Fibroblast of lung (primary cell): ENCODE results near the gene LRRIQ3. TPM values are rescaled to one million over a fixed set of nuclear protein-coding genes. Genes with fewer than 3 reads are reported as not detected.
"Not testable (repeated sequence)": the region's sequence is repeated elsewhere in the genome, so short reads cannot be mapped to it uniquely, and the experiment has no call there.

Source experiments
- DNase-seq, 2 donors: peaks; one replicate each; pipeline versions ENCODE4 v3.0.0 to v3.0.0-alpha.2; 2010; ENCODE audit warnings: low read depth in 2 of 2
- H2AFZ ChIP-seq: 2 replicates; pipeline ENCODE4 v1.5.1; 2012; ENCODE audit warnings: low read length, control low read depth, inconsistent platforms
- H3K27ac ChIP-seq: 2 replicates; pipeline ENCODE4 v1.5.1; 2011; ENCODE audit warnings: low read length, control low read depth; ENCODE audit not compliant: insufficient read depth
- H3K27me3 ChIP-seq: 2 replicates; pipeline ENCODE4 v1.5.1; 2011; ENCODE audit warnings: mild to moderate bottlenecking, low read length; ENCODE audit not compliant: control insufficient read depth, insufficient read depth
- H3K36me3 ChIP-seq: 2 replicates; pipeline ENCODE4 v1.5.1; 2011; ENCODE audit warnings: low read length; ENCODE audit not compliant: control insufficient read depth, insufficient read depth
- H3K4me1 ChIP-seq: 2 replicates; pipeline ENCODE4 v1.5.1; 2011; ENCODE audit warnings: low read length; ENCODE audit not compliant: control insufficient read depth, insufficient read depth; ENCODE audit errors: extremely low read depth
- H3K4me2 ChIP-seq: 2 replicates; pipeline ENCODE4 v1.5.1; 2011; ENCODE audit warnings: low read length, control low read depth; ENCODE audit not compliant: insufficient read depth; ENCODE audit errors: extremely low read depth
- H3K4me3 ChIP-seq, 4 experiments: fragments of 200-600 bp in 1 of 4; sonication (generic) in 1 of 4; replicated peaks in 1 of 4; 2 replicates each; pipeline ENCODE4 v1.5.1; 2011 to 2016; ENCODE audit warnings: low read length in 4 of 4, low read depth in 3 of 4, mild to moderate bottlenecking in 3 of 4, control low read depth in 2 of 4, inconsistent platforms in 1 of 4, mixed read lengths in 1 of 4; ENCODE audit not compliant: insufficient read depth in 1 of 4; ENCODE audit errors: control extremely low read depth in 1 of 4
- H3K79me2 ChIP-seq: 2 replicates; pipeline ENCODE4 v1.5.1; 2012; ENCODE audit warnings: mild to moderate bottlenecking, low read length, inconsistent platforms; ENCODE audit not compliant: control insufficient read depth, insufficient read depth
- H3K9ac ChIP-seq: 2 replicates; pipeline ENCODE4 v1.5.1; 2011; ENCODE audit warnings: mild to moderate bottlenecking, low read length, control low read depth; ENCODE audit not compliant: insufficient read depth
- H3K9me3 ChIP-seq: 2 replicates; pipeline ENCODE4 v1.5.1; 2012; ENCODE audit warnings: low read depth, low read length; ENCODE audit not compliant: control insufficient read depth, insufficient read depth
- H4K20me1 ChIP-seq: 2 replicates; pipeline ENCODE4 v1.5.1; 2011; ENCODE audit warnings: low read length; ENCODE audit not compliant: control insufficient read depth, insufficient read depth; ENCODE audit errors: extremely low read depth
- EZH2 ChIP-seq: IDR thresholded peaks from 2 replicates; pipeline ENCODE4 v1.5.1; 2012; ENCODE audit warnings: low read length, control low read depth, mild to moderate bottlenecking; ENCODE audit errors: missing control alignments
- polyA plus RNA-seq, 2 donors: library from polyadenylated mRNA; depleted of rRNA in 1 of 2; stranded (reverse) in 1 of 2; unstranded in 1 of 2; fragments of >200 nt; gene quantifications; 2 replicates each; pipeline ENCODE4 v1.2.1, GENCODE V29; 2011 to 2012; ENCODE audit warnings: missing spikeins in 1 of 2
- total RNA-seq: library from RNA; depleted of rRNA; stranded (reverse); fragments of >200 nt; gene quantifications from 2 replicates; pipeline ENCODE4 v1.2.1, GENCODE V29; 2014
- TF ChIP-seq, protein P1 (sequence below), 2 donors: IDR thresholded peaks in 1 of 2; conservative IDR thresholded peaks in 1 of 2; 1 replicate in 1 of 2; 2 replicates in 1 of 2; pipeline ENCODE4 v1.5.1; 2011 to 2012; ENCODE audit warnings: low read length in 2 of 2, control low read depth in 1 of 2, inconsistent platforms in 1 of 2, low read depth in 1 of 2, mild to moderate bottlenecking in 1 of 2

The LRRIQ3 gene
- total and polyA plus RNA-seq, 2 donors (not counting 1 experiment from before 2014, with no cell fraction given): 0.56 to 1.3 TPM

DNA sequence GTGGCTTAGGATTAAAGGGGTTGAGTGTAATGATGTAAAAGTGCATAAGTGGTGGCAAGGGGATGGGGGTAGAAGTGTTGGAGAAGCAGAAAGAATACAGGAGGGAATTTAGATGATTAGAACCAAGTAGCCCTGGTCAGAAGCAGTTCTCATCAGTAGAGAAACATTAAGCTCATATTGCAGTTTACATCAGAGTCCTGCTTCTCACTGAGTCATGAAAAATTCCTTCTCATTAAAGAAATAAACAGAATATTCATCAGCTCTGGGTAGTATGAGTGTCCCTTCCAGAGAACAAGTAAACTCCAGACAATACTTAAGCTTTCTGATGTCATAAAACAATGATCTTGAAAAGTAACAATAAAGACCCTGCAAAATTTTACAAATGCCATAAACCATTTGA is 36.5 kb downstream of the LRRIQ3 start:
- Histone ChIP-seq H3K27ac (no peak overlapping the region), H2AFZ (no peak overlapping the region), H3K27me3 (no peaks in the 10 kb centered on the region), H3K79me2 (no peaks in the 10 kb centered on the region), H3K4me2 (no peak overlapping the region), H3K9ac (no peak overlapping the region), H3K36me3 (no peaks in the 10 kb centered on the region), H3K4me3 (no peak overlapping the region), H3K4me1 (no peaks in the 10 kb centered on the region), H4K20me1 (no peaks in the 10 kb centered on the region), H3K9me3 (no peaks in the 10 kb centered on the region)
- DNase-seq: peak; percentile 9 to 43
- TF ChIP-seq, protein P1, sequence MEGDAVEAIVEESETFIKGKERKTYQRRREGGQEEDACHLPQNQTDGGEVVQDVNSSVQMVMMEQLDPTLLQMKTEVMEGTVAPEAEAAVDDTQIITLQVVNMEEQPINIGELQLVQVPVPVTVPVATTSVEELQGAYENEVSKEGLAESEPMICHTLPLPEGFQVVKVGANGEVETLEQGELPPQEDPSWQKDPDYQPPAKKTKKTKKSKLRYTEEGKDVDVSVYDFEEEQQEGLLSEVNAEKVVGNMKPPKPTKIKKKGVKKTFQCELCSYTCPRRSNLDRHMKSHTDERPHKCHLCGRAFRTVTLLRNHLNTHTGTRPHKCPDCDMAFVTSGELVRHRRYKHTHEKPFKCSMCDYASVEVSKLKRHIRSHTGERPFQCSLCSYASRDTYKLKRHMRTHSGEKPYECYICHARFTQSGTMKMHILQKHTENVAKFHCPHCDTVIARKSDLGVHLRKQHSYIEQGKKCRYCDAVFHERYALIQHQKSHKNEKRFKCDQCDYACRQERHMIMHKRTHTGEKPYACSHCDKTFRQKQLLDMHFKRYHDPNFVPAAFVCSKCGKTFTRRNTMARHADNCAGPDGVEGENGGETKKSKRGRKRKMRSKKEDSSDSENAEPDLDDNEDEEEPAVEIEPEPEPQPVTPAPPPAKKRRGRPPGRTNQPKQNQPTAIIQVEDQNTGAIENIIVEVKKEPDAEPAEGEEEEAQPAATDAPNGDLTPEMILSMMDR (conservative IDR thresholded peaks at IDR 0.05 in 1 of 2, IDR thresholded peaks at IDR 0.05 in 1 of 2; ENCODE audit: low read depth in 1 of 2, low read length in 2 of 2): no peak
- TF ChIP-seq EZH2: no peak

DNA sequence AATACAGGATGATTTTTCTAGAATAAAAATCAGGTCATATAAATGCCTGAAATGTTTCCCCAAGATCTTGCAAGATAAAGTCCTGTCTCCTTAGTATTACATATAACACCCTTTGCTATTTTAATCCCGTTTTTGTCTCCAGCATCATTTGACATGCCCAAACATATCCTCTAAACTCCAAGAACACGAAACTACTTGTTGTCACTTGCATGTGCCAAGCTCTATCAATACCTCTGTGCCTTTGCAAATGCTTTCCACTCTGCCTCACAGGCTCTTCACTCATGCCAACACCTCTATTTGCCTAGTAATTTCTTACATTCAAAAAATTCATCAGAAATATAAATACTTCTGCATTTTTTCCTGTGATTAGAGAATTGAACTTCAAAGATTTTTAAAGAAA is 37.9 kb downstream of the LRRIQ3 start:
- Histone ChIP-seq H3K4me3 (no peak overlapping the region), H3K36me3 (no peaks in the 10 kb centered on the region), H3K4me2 (no peak overlapping the region), H3K79me2 (no peaks in the 10 kb centered on the region), H3K4me1 (no peaks in the 10 kb centered on the region), H2AFZ (no peak overlapping the region), H3K27ac (no peak overlapping the region), H3K9ac (no peak overlapping the region), H3K27me3 (no peaks in the 10 kb centered on the region), H4K20me1 (no peaks in the 10 kb centered on the region), H3K9me3 (no peaks in the 10 kb centered on the region)
- no peak for DNase-seq
- TF ChIP-seq, protein P1 (conservative IDR thresholded peaks at IDR 0.05 in 1 of 2, IDR thresholded peaks at IDR 0.05 in 1 of 2; ENCODE audit: low read depth in 1 of 2, low read length in 2 of 2): no peak
- TF ChIP-seq EZH2: no peak

DNA sequence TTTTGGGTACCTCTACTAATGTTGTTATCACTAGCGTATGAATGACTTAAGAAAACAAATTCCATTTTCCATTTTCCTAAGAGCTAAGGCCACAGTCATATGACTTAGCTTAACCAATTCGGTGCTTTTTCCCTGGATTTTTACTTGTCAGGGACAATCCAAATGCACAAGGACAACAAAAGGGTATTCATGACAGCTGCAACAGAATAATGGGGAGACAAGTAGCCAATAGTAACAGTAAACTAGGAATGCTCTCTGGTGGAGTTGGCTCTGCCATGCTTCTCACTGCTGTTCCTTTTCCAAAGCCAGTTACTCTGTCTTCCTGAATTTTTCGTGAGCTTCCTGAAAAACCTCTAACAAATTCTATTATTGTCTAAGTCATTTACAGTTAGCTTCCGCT is 52.9 kb downstream of the LRRIQ3 start:
- H4K20me1 ChIP-seq: no peaks in the 10 kb centered on the region
- no peaks in the 10 kb centered on the region for H3K79me2 ChIP-seq
- H3K27me3 ChIP-seq: no peaks in the 10 kb centered on the region
- no peak overlapping the region for H3K27ac ChIP-seq
- H3K4me3 ChIP-seq: no peak overlapping the region
- H3K9me3 ChIP-seq: no peaks in the 10 kb centered on the region
- no peak overlapping the region for H3K4me2 ChIP-seq
- no peak overlapping the region for H3K9ac ChIP-seq
- no peak overlapping the region for H2AFZ ChIP-seq
- TF ChIP-seq, protein P1 (conservative IDR thresholded peaks at IDR 0.05 in 1 of 2, IDR thresholded peaks at IDR 0.05 in 1 of 2; ENCODE audit: low read depth in 1 of 2, low read length in 2 of 2): no peak
- no peak for TF ChIP-seq EZH2
- H3K4me1 ChIP-seq: no peaks in the 10 kb centered on the region
- DNase-seq: no peak
- no peaks in the 10 kb centered on the region for H3K36me3 ChIP-seq

DNA sequence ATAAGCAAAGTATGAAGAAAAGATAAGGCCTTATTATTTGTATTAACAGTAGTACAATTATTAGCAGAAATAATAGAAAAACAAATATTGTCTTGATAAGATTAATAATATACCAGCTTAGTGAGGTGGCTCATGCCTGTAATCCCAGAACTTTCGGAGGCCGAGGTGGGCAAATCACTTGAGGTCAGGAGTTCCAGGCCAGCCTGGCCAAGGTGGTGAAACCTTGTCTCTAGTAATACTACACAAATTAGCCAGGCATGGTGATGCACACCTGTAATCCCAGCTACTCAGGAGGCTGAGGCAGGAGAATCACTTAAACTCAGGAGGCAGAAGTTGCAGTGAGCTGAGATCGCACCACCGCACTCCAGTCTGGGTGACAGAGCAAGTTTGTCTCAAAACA is 80.6 kb downstream of the LRRIQ3 start:
- not testable (repeated sequence) for DNase-seq, H3K9me3 ChIP-seq, H2AFZ ChIP-seq, H3K79me2 ChIP-seq, H3K4me2 ChIP-seq, H3K4me3 ChIP-seq, H3K27ac ChIP-seq, H3K4me1 ChIP-seq, H3K9ac ChIP-seq, H3K27me3 ChIP-seq, H3K36me3 ChIP-seq, H4K20me1 ChIP-seq
